ENCODE data around the gene FLT3LG. TPM values are rescaled to one million over a fixed set of nuclear protein-coding genes. Genes with fewer than 3 reads are reported as not detected.

Gene FLT3LG
- total RNA-seq, 2 donors from 2014 or later: 69.7 to 76.3 TPM

DNA sequence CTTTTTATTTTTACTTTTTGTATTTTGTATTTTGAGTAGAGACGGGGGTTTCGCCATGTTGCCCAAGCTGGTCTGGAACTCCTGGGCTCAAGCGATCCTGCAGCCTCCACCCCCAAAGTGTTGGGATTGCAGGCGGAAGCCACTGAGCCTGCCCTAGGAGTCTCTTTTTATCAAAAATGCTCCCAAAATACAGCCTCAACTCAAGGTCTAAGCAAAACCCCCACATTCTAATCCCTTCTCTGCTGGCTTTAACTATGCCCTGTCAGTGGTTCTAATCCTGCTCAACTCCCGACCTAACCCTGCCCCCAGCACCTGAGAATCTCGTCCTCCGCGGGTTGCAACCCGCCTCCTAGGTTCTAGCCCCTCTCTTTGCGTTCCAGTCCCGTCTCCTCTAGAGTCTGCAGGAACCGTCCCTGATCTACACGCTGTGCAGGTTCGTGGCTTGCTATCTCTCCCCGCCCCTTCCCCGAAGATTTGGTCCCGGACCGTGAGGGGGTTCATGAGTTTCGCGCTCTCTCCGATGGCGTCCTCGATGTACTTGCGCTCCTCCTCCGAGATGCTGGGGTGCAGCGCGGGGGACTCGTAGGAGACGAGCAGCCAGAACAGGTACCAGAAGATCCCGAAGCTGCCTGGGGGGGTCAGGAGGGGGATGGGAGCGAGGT is 40.6 kb upstream of the FLT3LG start:
- Mint-ChIP-seq H3K27me3 (ENCODE audit: low read depth) (peaks cover 96% of the 10 kb centered on the region), H3K4me1 (ENCODE audit: low read depth) (peaks cover 54% of the 10 kb centered on the region), H3K27ac (no peak overlapping the region), H3K36me3 (ENCODE audit: insufficient read depth in 2 of 2) (no peaks in the 10 kb centered on the region), H3K9me3 (no peaks in the 10 kb centered on the region), H3K4me3 (peak overlapping the region in 1 of 2 donors; percentile 53)
- ATAC-seq (replicated peaks in 1 of 2): no peak
- no peak for DNase-seq

DNA sequence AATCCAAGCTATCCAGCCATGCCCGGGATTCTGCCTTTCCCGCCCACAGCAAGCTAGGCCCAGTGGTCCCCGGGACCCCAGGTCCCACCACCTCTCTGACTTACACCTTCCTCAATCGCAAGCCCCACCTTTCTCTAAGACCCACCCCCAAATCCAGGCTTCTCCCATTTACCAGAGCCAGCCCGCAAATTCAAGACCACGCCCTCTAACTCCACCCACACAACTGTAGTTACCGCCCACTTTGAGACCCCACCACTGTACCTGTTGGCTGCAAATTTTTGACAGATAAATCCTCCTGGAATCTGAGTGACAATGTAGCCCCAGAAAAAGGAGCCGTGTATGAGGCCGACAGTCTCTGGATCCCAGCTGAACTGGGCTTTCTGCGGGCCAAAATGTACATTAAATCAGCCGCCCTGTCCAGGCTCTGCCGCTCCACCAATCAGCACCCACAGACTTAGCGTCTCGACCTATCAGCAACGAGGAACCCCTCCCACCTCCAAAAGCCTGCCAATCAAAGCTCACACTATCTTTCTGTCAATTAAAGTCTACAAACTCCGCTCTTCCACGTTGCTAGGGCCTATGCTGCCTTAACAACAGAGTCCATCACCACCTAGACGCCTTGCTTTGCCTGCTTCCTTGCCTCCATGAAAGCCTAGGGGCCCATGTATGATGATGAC is 39.0 kb upstream of the FLT3LG start:
- no peak overlapping the region for H3K27ac Mint-ChIP-seq
- peaks cover 96% of the 10 kb centered on the region for H3K27me3 Mint-ChIP-seq (ENCODE audit: low read depth)
- no peak overlapping the region for H3K4me3 Mint-ChIP-seq
- no peaks in the 10 kb centered on the region for H3K36me3 Mint-ChIP-seq (ENCODE audit: insufficient read depth in 2 of 2)
- peaks cover 48% of the 10 kb centered on the region for H3K4me1 Mint-ChIP-seq (ENCODE audit: low read depth)
- DNase-seq (no peak), ATAC-seq (replicated peaks in 1 of 2) (no peak)
- H3K9me3 Mint-ChIP-seq: no peaks in the 10 kb centered on the region

GRCh38 chr19:49435670-49436069 is 38.3 kb upstream of the FLT3LG start:
- ATAC-seq (replicated peaks in 1 of 2) (no peak), DNase-seq (no peak)
- peaks cover 0 to 1% of the 10 kb centered on the region in 2 donors for H3K36me3 Mint-ChIP-seq (ENCODE audit: insufficient read depth in 2 of 2)
- H3K4me3 Mint-ChIP-seq: no peak overlapping the region
- peaks cover 96% of the 10 kb centered on the region for H3K27me3 Mint-ChIP-seq (ENCODE audit: low read depth)
- H3K4me1 Mint-ChIP-seq (ENCODE audit: low read depth): peaks cover 41% of the 10 kb centered on the region
- no peaks in the 10 kb centered on the region for H3K9me3 Mint-ChIP-seq
- H3K27ac Mint-ChIP-seq: peak overlapping the region; percentile 3

DNA sequence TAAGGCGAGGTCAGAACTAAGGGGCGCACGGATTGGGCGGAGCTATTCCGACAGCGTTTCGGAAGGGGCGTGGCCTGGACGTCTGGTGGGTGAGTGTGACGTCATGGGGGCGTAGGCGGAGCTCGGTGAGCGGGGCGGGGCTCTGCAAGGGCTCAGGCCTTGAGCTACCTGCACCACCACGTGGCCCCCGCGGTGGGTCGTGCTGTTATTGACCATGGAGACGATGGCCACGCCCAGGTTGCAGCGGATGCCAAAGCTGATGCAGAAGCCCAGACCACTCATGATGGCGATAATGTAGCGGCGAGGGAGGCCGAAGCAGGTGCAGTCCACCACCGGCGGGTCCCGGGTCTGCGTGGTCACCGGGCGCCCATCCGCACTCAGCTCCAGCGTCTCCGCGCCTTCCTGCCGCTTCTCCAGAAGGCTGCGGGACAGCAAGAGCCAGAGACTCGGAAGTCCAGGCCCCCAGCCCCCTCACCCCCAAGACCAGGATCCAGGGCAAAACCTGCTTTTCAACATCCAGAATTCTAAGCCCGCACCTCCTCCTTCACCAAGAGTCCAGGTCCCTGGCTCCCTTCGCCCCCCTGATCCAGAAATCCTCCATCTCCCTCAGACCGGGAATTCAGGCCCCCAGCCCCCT is 37.5 kb upstream of the FLT3LG start:
- ATAC-seq (replicated peaks in 1 of 2): peak; percentile 42 to 50
- DNase-seq: peak; percentile 82
- Mint-ChIP-seq H3K9me3 (no peaks in the 10 kb centered on the region), H3K4me3 (peak overlapping the region; percentile 4 to 65), H3K27ac (no peak overlapping the region), H3K27me3 (ENCODE audit: low read depth) (peaks cover 97% of the 10 kb centered on the region), H3K4me1 (ENCODE audit: low read depth) (peaks cover 39% of the 10 kb centered on the region), H3K36me3 (ENCODE audit: insufficient read depth in 2 of 2) (peaks cover under 1 to 4% of the 10 kb centered on the region in 2 donors)

DNA sequence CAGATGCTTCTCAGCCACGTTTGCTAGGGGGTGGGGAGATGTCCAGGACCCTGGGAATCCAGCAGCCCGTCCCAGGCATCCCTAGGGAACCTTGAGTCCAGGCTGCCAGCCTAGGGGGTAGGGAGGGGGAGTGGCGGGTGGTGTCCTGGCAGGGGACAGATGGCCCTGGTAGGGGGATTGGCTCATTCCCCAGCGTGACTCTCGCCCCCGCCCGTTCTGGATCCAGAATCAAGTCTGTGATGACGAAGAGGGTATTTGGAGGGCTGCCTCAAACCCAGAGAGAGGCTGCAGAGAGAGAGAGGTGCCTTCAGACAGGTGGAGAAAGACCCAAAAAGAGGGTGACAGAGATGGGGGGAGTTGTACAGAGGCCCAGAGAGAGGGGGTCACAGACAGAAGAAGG is 36.8 kb upstream of the FLT3LG start:
- ATAC-seq (replicated peaks in 1 of 2): no peak
- H3K27me3 Mint-ChIP-seq (ENCODE audit: low read depth): peaks cover 97% of the 10 kb centered on the region
- H3K4me3 Mint-ChIP-seq: no peak overlapping the region
- DNase-seq: no peak
- H3K36me3 Mint-ChIP-seq (ENCODE audit: insufficient read depth in 2 of 2): peaks cover 3 to 5% of the 10 kb centered on the region in 2 donors
- peaks cover 40% of the 10 kb centered on the region for H3K4me1 Mint-ChIP-seq (ENCODE audit: low read depth)
- H3K27ac Mint-ChIP-seq: no peak overlapping the region
- no peaks in the 10 kb centered on the region for H3K9me3 Mint-ChIP-seq

GRCh38 chr19:49438261-49438660 is 35.8 kb upstream of the FLT3LG start:
- H3K4me3 Mint-ChIP-seq: no peak overlapping the region
- ATAC-seq (replicated peaks in 1 of 2) (no peak), DNase-seq (no peak)
- H3K36me3 Mint-ChIP-seq (ENCODE audit: insufficient read depth in 2 of 2): peaks cover 3 to 5% of the 10 kb centered on the region in 2 donors
- H3K27ac Mint-ChIP-seq: no peak overlapping the region
- H3K9me3 Mint-ChIP-seq: no peaks in the 10 kb centered on the region
- peaks cover 41% of the 10 kb centered on the region for H3K4me1 Mint-ChIP-seq (ENCODE audit: low read depth)
- peaks cover 93% of the 10 kb centered on the region for H3K27me3 Mint-ChIP-seq (ENCODE audit: low read depth)

- Mint-ChIP-seq H3K27ac (no peak overlapping the region), H3K4me1 (ENCODE audit: low read depth) (peaks cover 47% of the 10 kb centered on the region), H3K4me3 (peak overlapping the region in 1 of 2 donors; percentile 76), H3K36me3 (ENCODE audit: insufficient read depth in 2 of 2) (peaks cover 3 to 5% of the 10 kb centered on the region in 2 donors), H3K9me3 (no peaks in the 10 kb centered on the region), H3K27me3 (ENCODE audit: low read depth) (peaks cover 78% of the 10 kb centered on the region)
- ATAC-seq (replicated peaks in 1 of 2): no peak
- no peak for DNase-seq
These were observed 34.2 kb upstream of the FLT3LG start for GRCh38 chr19:49439836-49440235.

DNA sequence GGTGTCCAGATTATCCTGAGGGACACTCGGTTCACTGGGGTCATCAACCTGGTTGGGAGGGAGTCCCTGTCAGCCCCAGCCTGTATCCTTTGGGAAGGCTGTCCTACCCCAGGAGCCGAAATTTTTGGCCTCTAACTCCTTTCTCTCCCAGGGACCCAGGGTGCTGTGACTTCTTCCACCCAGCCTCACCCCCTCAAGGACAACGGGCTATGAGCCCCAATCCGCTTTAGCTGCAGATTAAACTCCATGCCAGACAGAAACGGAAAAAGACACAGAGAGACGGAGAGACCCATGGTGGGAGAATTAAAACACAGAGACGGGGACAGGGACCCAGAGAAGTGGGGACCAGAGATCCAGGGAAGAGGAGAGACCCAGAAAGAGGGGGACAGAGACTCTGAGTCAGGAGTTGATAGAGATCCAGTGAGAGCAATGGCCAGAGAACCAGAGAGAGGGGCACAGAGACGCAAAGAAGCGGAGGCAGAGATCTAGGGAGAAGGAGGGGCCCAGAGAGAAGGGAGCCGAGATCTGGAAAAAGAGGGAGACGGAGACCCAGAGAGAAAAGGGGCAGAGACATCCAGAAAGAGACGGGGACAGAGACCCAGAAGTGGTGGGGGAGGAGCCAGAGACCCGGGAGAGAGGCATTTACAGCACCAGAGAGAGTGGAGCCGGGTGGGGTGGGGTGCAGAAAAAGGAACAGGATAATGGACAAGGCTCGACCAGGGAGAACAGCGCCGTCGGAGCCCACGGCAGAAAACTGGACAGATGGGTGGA is 33.4 kb upstream of the FLT3LG start:
- Mint-ChIP-seq H3K4me3 (peak overlapping the region; percentile 61 to 76), H3K4me1 (ENCODE audit: low read depth) (peaks cover 46% of the 10 kb centered on the region), H3K27me3 (ENCODE audit: low read depth) (peaks cover 70% of the 10 kb centered on the region), H3K36me3 (ENCODE audit: insufficient read depth in 2 of 2) (peaks cover 3 to 5% of the 10 kb centered on the region in 2 donors), H3K9me3 (no peaks in the 10 kb centered on the region), H3K27ac (no peak overlapping the region)
- no peak for ATAC-seq (replicated peaks in 1 of 2)
- DNase-seq: no peak

- DNase-seq (peak in 1 of 2 donors; percentile 53), ATAC-seq (replicated peaks in 1 of 2) (peak; percentile 16 to 28)
- peaks cover 38% of the 10 kb centered on the region for H3K4me1 Mint-ChIP-seq (ENCODE audit: low read depth)
- H3K36me3 Mint-ChIP-seq (ENCODE audit: insufficient read depth in 2 of 2): peaks cover 3 to 5% of the 10 kb centered on the region in 2 donors
- no peaks in the 10 kb centered on the region for H3K9me3 Mint-ChIP-seq
- H3K4me3 Mint-ChIP-seq: peak within 1 kb of the TSS; percentile 78 to 87
- H3K27ac Mint-ChIP-seq: peak within 1 kb of the TSS; percentile 34
- H3K27me3 Mint-ChIP-seq (ENCODE audit: low read depth): peaks cover 62% of the 10 kb centered on the region
These were observed 32.6 kb upstream of the FLT3LG start, which contains the start of gene SLC17A7 for GRCh38 chr19:49441210-49441959. TSS of gene SLC17A7 (minus strand) at chr19:49441527. CDS start at chr19:49441379, 148 bp downstream.

DNA sequence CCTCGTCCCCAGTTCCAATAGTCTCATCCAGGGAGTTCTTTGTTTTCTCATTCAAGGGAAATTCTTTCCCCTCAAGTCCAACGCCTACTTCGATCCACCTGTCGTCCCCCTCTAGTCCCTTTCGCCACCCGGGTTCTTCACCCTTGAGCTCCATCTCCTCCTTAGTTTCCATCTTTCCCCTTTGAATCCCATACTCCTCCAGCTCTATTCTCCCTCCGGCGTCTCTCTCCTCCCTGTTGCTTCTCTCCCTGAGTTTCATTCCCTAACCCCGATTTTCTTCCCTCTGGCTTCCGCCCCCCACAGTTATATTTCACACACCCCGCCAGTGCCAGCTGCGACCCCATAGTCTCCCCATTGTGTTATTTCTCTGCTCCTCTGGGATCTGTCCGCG is 32.1 kb upstream of the FLT3LG start:
- Mint-ChIP-seq H3K36me3 (ENCODE audit: insufficient read depth in 2 of 2) (peaks cover 3 to 5% of the 10 kb centered on the region in 2 donors), H3K27ac (peak overlapping the region; percentile 34), H3K9me3 (no peaks in the 10 kb centered on the region), H3K4me1 (ENCODE audit: low read depth) (peaks cover 34% of the 10 kb centered on the region), H3K27me3 (ENCODE audit: low read depth) (peaks cover 57% of the 10 kb centered on the region), H3K4me3 (peak overlapping the region; percentile 78 to 87)
- ATAC-seq (replicated peaks in 1 of 2) (no peak), DNase-seq (no peak)

GRCh38 chr19:49442354-49442753 is 31.7 kb upstream of the FLT3LG start:
- Mint-ChIP-seq H3K27me3 (ENCODE audit: low read depth) (peaks cover 53% of the 10 kb centered on the region), H3K27ac (no peak overlapping the region), H3K9me3 (no peaks in the 10 kb centered on the region), H3K4me1 (ENCODE audit: low read depth) (peaks cover 32% of the 10 kb centered on the region), H3K36me3 (ENCODE audit: insufficient read depth in 2 of 2) (peaks cover 3 to 5% of the 10 kb centered on the region in 2 donors), H3K4me3 (peak overlapping the region; percentile 78 to 87)
- peak in 1 of 2 donors; percentile 49 for DNase-seq
- no peak for ATAC-seq (replicated peaks in 1 of 2)

GRCh38 chr19:49442771-49443365 is 31.1 kb upstream of the FLT3LG start:
- peaks cover 32% of the 10 kb centered on the region for H3K4me1 Mint-ChIP-seq (ENCODE audit: low read depth)
- peak; percentile 43 to 47 for ATAC-seq (replicated peaks in 1 of 2)
- H3K9me3 Mint-ChIP-seq: no peaks in the 10 kb centered on the region
- peak overlapping the region; percentile 78 to 87 for H3K4me3 Mint-ChIP-seq
- H3K27me3 Mint-ChIP-seq (ENCODE audit: low read depth): peaks cover 48% of the 10 kb centered on the region
- H3K36me3 Mint-ChIP-seq (ENCODE audit: insufficient read depth in 2 of 2): peaks cover 3 to 5% of the 10 kb centered on the region in 2 donors
- peak; percentile 81 to 87 for DNase-seq
- H3K27ac Mint-ChIP-seq: no peak overlapping the region
